K562 (cell line): ENCODE measurements around the gene KLK8.

Experiments
- ARID2 ChIP-seq: fragments of 450-650 bp; IDR thresholded peaks from 2 replicates; pipeline ENCODE4 v1.6.1; 2017; ENCODE audit warnings: antibody characterized with exemption, mild to moderate bottlenecking
- CHD1 ChIP-seq: fragments of 200-600 bp; sonication (generic); IDR thresholded peaks from one replicate; pipeline ENCODE4 v1.6.1; 2012; ENCODE audit warnings: mild to moderate bottlenecking, moderate library complexity, low read length, inconsistent platforms
- CTCF ChIP-seq, 3 experiments: IDR thresholded peaks in 2 of 3; conservative IDR thresholded peaks in 1 of 3; 2 replicates each; pipeline ENCODE4 v1.5.1; 2011 to 2012; ENCODE audit warnings: low read length in 3 of 3, mild to moderate bottlenecking in 3 of 3, control low read depth in 2 of 3, improper control_type of control experiment in 1 of 3, inconsistent platforms in 1 of 3, low read depth in 1 of 3, mixed read lengths in 1 of 3, moderate library complexity in 1 of 3; ENCODE audit not compliant: insufficient read depth in 2 of 3
- ETS1 ChIP-seq: conservative IDR thresholded peaks from 2 replicates; pipeline ENCODE4 v1.6.1; 2011; ENCODE audit warnings: low read depth, mild to moderate bottlenecking, low read length; ENCODE audit not compliant: control insufficient read depth
- MGA ChIP-seq: fragments of 450-650 bp; IDR thresholded peaks from 2 replicates; pipeline ENCODE4 v1.6.1; 2016; ENCODE audit warnings: mild to moderate bottlenecking, moderate library complexity
- POLR2A ChIP-seq: fragments of 450-650 bp; conservative IDR thresholded peaks from 2 replicates; pipeline ENCODE4 v1.6.1; 2016
- POLR2AphosphoS5 ChIP-seq: IDR thresholded peaks from 2 replicates; pipeline ENCODE4 v1.6.1; 2011; ENCODE audit warnings: mild to moderate bottlenecking, low read depth, low read length, moderate library complexity; ENCODE audit not compliant: control insufficient read depth, insufficient read depth
- RCOR1 ChIP-seq, 2 experiments: IDR thresholded peaks; 2 replicates each; pipeline ENCODE4 v1.6.1; 2012; ENCODE audit warnings: low read depth in 2 of 2, low read length in 2 of 2, borderline replicate concordance in 1 of 2, improper control_type of control experiment in 1 of 2
- SMAD2 ChIP-seq: fragments of 150-350 bp; IDR thresholded peaks from 2 replicates; pipeline ENCODE4 v1.6.1; 2014; ENCODE audit warnings: low read depth, mild to moderate bottlenecking, low read length
- THAP7 ChIP-seq: fragments of 250-450 bp; sonication (Bioruptor Pico); IDR thresholded peaks from 2 replicates; pipeline ENCODE4 v1.5.0; 2021
- WHSC1 ChIP-seq: IDR thresholded peaks from one replicate; pipeline ENCODE4 v1.6.1; 2012; ENCODE audit warnings: low read length, control low read depth, inconsistent platforms

- TF ChIP-seq POLR2A (no peak), CHD1 (no peak), RCOR1 (IDR thresholded peaks at IDR 0.05; ENCODE audit: borderline replicate concordance in 1 of 2, low read depth in 2 of 2, low read length in 2 of 2) (no peak), POLR2AphosphoS5 (no peak), ETS1 (no peak), THAP7 (CRISPR knock-in tag) (no peak), SMAD2 (no peak), ARID2 (no peak), MGA (no peak), CTCF (IDR thresholded peaks at IDR 0.05 in 2 of 3, conservative IDR thresholded peaks at IDR 0.05 in 1 of 3; ENCODE audit: insufficient read depth in 2 of 3, low read depth in 1 of 3, low read length in 3 of 3) (no peak), WHSC1 (no peak)
Observed at GRCh38 chr19:51027873-51028272, 26.5 kb upstream of the KLK8 start.
